Endothelial cell of umbilical vein (primary cell): ENCODE measurements around the gene MYRFL. TPM values are rescaled to one million over a fixed set of nuclear protein-coding genes. Genes with fewer than 3 reads are reported as not detected.

ENCODE experiments used
- BruUV-seq: library from RNA; stranded (reverse); fragments of 400-500 nt; replicated peaks from 2 replicates; lab custom pipeline; 2021; lab: Mats Ljungman, UMichigan
- CTCF ChIA-PET: fragments of 300-600, 350-600 bp; sonication (Branson Sonifier 250); formaldehyde crosslinking; loops from one replicate; lab custom pipeline; 2021; ENCODE audit warnings: antibody characterized with exemption, inconsistent platforms; lab: Charles Lee
- POLR2A ChIA-PET: fragments of 300-600, 350-600 bp; sonication (Branson Sonifier 250); formaldehyde crosslinking; loops from one replicate; lab custom pipeline; 2021; ENCODE audit warnings: antibody characterized with exemption, inconsistent platforms; lab: Charles Lee
- DNase-seq: peaks from one replicate; pipeline ENCODE4 v3.0.0-alpha.2; 2011; ENCODE audit warnings: low read depth, low spot score
- FAIRE-seq: peaks from 2 replicates; lab custom pipeline; 2011; peaks lifted over from hg19 to GRCh38; lab: Jason Lieb, UNC
- H2AFZ ChIP-seq: 2 replicates; pipeline ENCODE4 v1.6.0; 2012; ENCODE audit warnings: low read depth, low read length, control low read depth, inconsistent platforms
- H3K27ac ChIP-seq: 2 replicates; pipeline ENCODE4 v1.5.1; 2011; ENCODE audit warnings: low read depth, mild to moderate bottlenecking, control low read depth, low read length, moderate library complexity; ENCODE audit not compliant: insufficient read depth
- H3K27me3 ChIP-seq, 2 experiments: 2 replicates each; pipeline versions ENCODE4 v1.6.0 to v1.6.1; 2011; ENCODE audit warnings: low read length in 2 of 2, mixed read lengths in 1 of 2; ENCODE audit not compliant: control insufficient read depth in 2 of 2, insufficient read depth in 2 of 2
- H3K36me3 ChIP-seq, 2 experiments: 2 replicates in 1 of 2; 3 replicates in 1 of 2; pipeline ENCODE4 v1.5.1; 2011; ENCODE audit warnings: low read length in 2 of 2, mild to moderate bottlenecking in 1 of 2, moderate library complexity in 1 of 2; ENCODE audit not compliant: control insufficient read depth in 2 of 2, insufficient read depth in 2 of 2; ENCODE audit errors: extremely low read depth in 1 of 2
- H3K4me1 ChIP-seq: 3 replicates; pipeline ENCODE4 v1.5.1; 2011; ENCODE audit warnings: mild to moderate bottlenecking, low read length; ENCODE audit not compliant: control insufficient read depth, insufficient read depth; ENCODE audit errors: extremely low read depth
- H3K4me2 ChIP-seq: 2 replicates; pipeline ENCODE4 v1.6.1; 2011; ENCODE audit warnings: low read length, control low read depth, mixed read lengths; ENCODE audit not compliant: insufficient read depth
- H3K4me3 ChIP-seq, 3 experiments: fragments of 200-600 bp in 1 of 3; sonication (generic), shearing (Covaris generic) in 1 of 3; replicated peaks in 1 of 3; 2 replicates each; pipeline ENCODE4 v1.5.1; 2011 to 2016; ENCODE audit warnings: control low read depth in 3 of 3, low read length in 3 of 3, mild to moderate bottlenecking in 2 of 3, inconsistent platforms in 1 of 3, low read depth in 1 of 3, moderate library complexity in 1 of 3; ENCODE audit not compliant: insufficient read depth in 1 of 3
- H3K79me2 ChIP-seq: 2 replicates; pipeline ENCODE4 v1.6.0; 2012; ENCODE audit warnings: low read length, inconsistent platforms; ENCODE audit not compliant: control insufficient read depth, insufficient read depth
- H3K9ac ChIP-seq: replicated peaks from 2 replicates; pipeline ENCODE3; 2011; ENCODE audit warnings: low read length, control low read depth; ENCODE audit not compliant: insufficient read depth; ENCODE audit errors: extremely low read depth
- H3K9me1 ChIP-seq: replicated peaks from 3 replicates; pipeline ENCODE4 v1.6.0; 2011; ENCODE audit warnings: mild to moderate bottlenecking, low read length; ENCODE audit not compliant: control insufficient read depth, insufficient read depth; ENCODE audit errors: extremely low read depth
- H3K9me3 ChIP-seq: replicated peaks from 2 replicates; pipeline ENCODE4 v1.5.1; 2012; ENCODE audit warnings: low read length, inconsistent platforms; ENCODE audit not compliant: control insufficient read depth, insufficient read depth
- H4K20me1 ChIP-seq: replicated peaks from 2 replicates; pipeline ENCODE3; 2011; ENCODE audit warnings: mild to moderate bottlenecking, low read length; ENCODE audit not compliant: control insufficient read depth, insufficient read depth; ENCODE audit errors: extremely low read depth
- EZH2 ChIP-seq: IDR thresholded peaks from 2 replicates; pipeline ENCODE4 v1.6.1; 2012; ENCODE audit warnings: borderline replicate concordance, low read depth, mild to moderate bottlenecking, moderate library complexity, low read length, inconsistent platforms; ENCODE audit not compliant: severe bottlenecking
- FOS ChIP-seq: IDR thresholded peaks from 2 replicates; pipeline ENCODE4 v1.6.1; 2011; ENCODE audit warnings: mild to moderate bottlenecking, low read length, moderate library complexity, borderline replicate concordance; ENCODE audit not compliant: insufficient read depth
- GATA2 ChIP-seq: IDR thresholded peaks from 2 replicates; pipeline ENCODE4 v1.7.0; 2011; ENCODE audit warnings: low read depth, mild to moderate bottlenecking, moderate library complexity, mixed read lengths, low read length; ENCODE audit not compliant: insufficient read length, insufficient read depth
- JUN ChIP-seq: IDR thresholded peaks from 2 replicates; pipeline ENCODE4 v1.6.1; 2011; ENCODE audit warnings: borderline replicate concordance, low read depth; ENCODE audit not compliant: insufficient read length, insufficient read depth
- MAX ChIP-seq: IDR thresholded peaks from 2 replicates; pipeline ENCODE4 v1.6.1; 2011; ENCODE audit not compliant: insufficient read depth, insufficient read length
- MYC ChIP-seq: IDR thresholded peaks from one replicate; pipeline ENCODE4 v1.6.1; 2011; ENCODE audit warnings: mild to moderate bottlenecking, low read depth, low read length
- POLR2A ChIP-seq: IDR thresholded peaks from 2 replicates; pipeline ENCODE4 v1.6.1; 2012; ENCODE audit warnings: low read depth, mild to moderate bottlenecking, control low read depth, low read length
- POLR2AphosphoS5 ChIP-seq: IDR thresholded peaks from 2 replicates; pipeline ENCODE4 v1.6.1; 2012; ENCODE audit warnings: low read depth, mild to moderate bottlenecking, control low read depth, low read length, moderate library complexity; ENCODE audit not compliant: insufficient read depth
- dilution Hi-C: fragments of 300-500 bp; cut with MboI; formaldehyde crosslinking; loops from one replicate; pipeline ENCODE4 v1.15.0; 2019; ENCODE audit warnings: low sequenced_read_pairs; ENCODE audit not compliant: extremely low pct_ligation_motif_present
- intact Hi-C: fragments of 100-400 bp; cut with micrococcal nuclease; formaldehyde crosslinking; loops from one replicate; pipeline ENCODE4 v1.10.0; 2022
- polyA plus RNA-seq, 4 experiments: library from polyadenylated mRNA; depleted of rRNA in 3 of 4; stranded (reverse) in 3 of 4; unstranded in 1 of 4; fragments of >200 nt; gene quantifications; 2 replicates each; pipeline versions ENCODE4 v1.2.1 to v1.2.3, GENCODE V29; 2011 to 2012; ENCODE audit warnings: missing spikeins in 1 of 4
- total RNA-seq: library from RNA; stranded (reverse); gene quantifications from 2 replicates; pipeline ENCODE4 v1.2.3, GENCODE V29; 2021
- TF ChIP-seq, protein P1 (sequence below), 2 donors: IDR thresholded peaks; 1 replicate in 1 of 2; 2 replicates in 1 of 2; pipeline ENCODE4 v1.5.1; 2011; ENCODE audit warnings: low read length in 2 of 2, mild to moderate bottlenecking in 2 of 2, moderate library complexity in 2 of 2, control low read depth in 1 of 2, inconsistent platforms in 1 of 2, low read depth in 1 of 2; ENCODE audit not compliant: insufficient read depth in 1 of 2; ENCODE audit errors: extremely low read depth in 1 of 2

The MYRFL gene
- total and polyA plus RNA-seq, 2 donors (not counting 3 experiments of a cell fraction or from before 2014, with no cell fraction given) = not detected

DNA sequence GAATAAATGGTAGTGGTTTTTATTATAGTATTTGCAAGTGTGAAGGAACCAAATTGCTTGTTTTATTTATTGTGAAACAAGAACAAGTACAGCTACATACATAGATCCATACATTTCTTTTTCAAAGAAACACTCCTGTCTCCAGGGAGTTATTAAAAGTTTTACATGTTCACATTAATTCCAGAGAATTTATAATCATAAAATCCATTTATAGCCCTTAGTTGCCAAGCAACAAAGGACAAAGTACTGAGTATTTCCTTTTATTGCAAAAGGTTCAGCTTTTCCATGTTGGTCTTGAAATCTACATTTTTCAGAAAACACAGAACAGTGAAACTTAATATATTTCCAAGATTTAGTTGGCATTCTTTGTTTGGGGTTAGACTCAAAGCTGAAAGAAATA is 9.5 kb downstream of the MYRFL start:
- no peak overlapping the region for H2AFZ ChIP-seq
- H3K9me3 ChIP-seq = no peaks in the 10 kb centered on the region
- TF ChIP-seq, protein P1, sequence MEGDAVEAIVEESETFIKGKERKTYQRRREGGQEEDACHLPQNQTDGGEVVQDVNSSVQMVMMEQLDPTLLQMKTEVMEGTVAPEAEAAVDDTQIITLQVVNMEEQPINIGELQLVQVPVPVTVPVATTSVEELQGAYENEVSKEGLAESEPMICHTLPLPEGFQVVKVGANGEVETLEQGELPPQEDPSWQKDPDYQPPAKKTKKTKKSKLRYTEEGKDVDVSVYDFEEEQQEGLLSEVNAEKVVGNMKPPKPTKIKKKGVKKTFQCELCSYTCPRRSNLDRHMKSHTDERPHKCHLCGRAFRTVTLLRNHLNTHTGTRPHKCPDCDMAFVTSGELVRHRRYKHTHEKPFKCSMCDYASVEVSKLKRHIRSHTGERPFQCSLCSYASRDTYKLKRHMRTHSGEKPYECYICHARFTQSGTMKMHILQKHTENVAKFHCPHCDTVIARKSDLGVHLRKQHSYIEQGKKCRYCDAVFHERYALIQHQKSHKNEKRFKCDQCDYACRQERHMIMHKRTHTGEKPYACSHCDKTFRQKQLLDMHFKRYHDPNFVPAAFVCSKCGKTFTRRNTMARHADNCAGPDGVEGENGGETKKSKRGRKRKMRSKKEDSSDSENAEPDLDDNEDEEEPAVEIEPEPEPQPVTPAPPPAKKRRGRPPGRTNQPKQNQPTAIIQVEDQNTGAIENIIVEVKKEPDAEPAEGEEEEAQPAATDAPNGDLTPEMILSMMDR (IDR thresholded peaks at IDR 0.05; ENCODE audit: extremely low read depth in 1 of 2, insufficient read depth in 1 of 2, low read depth in 1 of 2, low read length in 2 of 2) = no peak
- TF ChIP-seq GATA2 = no peak
- TF ChIP-seq MYC = no peak
- TF ChIP-seq MAX = no peak
- TF ChIP-seq POLR2AphosphoS5 = no peak
- TF ChIP-seq JUN = no peak
- no peak for TF ChIP-seq POLR2A
- no peak for TF ChIP-seq EZH2
- TF ChIP-seq FOS = no peak
- dilution Hi-C loops (no loop called here), intact Hi-C loops (no loop called here)
- no peaks in the 10 kb centered on the region for H3K4me1 ChIP-seq
- H3K79me2 ChIP-seq = no peaks in the 10 kb centered on the region
- ChIA-PET POLR2A (no interaction called here), CTCF (interaction anchor here (0.7 to 1.2 kb wide), 2 partner anchors 41 to 55 kb away, joined by 3 to 4 read pairs; no protein-coding TSS in a partner anchor)
- DNase-seq (peak; percentile 45), FAIRE-seq (no peak)
- peaks cover 0 to 1% of the 10 kb centered on the region in 2 experiments for H3K27me3 ChIP-seq
- no peaks in the 10 kb centered on the region for H4K20me1 ChIP-seq
- no TSS peak for BruUV-seq
- H3K4me2 ChIP-seq = no peak overlapping the region
- no peaks in the 10 kb centered on the region for H3K9me1 ChIP-seq
- no peak overlapping the region for H3K4me3 ChIP-seq
- H3K36me3 ChIP-seq = no peaks in the 10 kb centered on the region
- no peak overlapping the region for H3K9ac ChIP-seq
- H3K27ac ChIP-seq = no peak overlapping the region
